Measurements from ENCODE around the gene ABCB8. TPM values are rescaled to one million over a fixed set of nuclear protein-coding genes. Genes with fewer than 3 reads are reported as not detected.

The ABCB8 gene
- total and polyA plus RNA-seq, 5 donors from 2014 or later: 16.9 to 61.4 (median 19.5) TPM

- peaks cover 10% of the 10 kb centered on the region for H3K4me1 ChIP-seq (ENCODE audit: control insufficient read depth, insufficient read depth, low read length, poor library complexity, severe bottlenecking)
- H3K27me3 ChIP-seq (ENCODE audit: control insufficient read depth, insufficient read depth, low read length): no peaks in the 10 kb centered on the region
- Mint-ChIP-seq H3K9me3 (no peaks in the 10 kb centered on the region), H3K27ac (no peak overlapping the region), H3K4me3 (no peak overlapping the region), H3K36me3 (peaks cover 12% of the 10 kb centered on the region), H3K27me3 (peaks cover under 1% of the 10 kb centered on the region), H3K4me1 (peaks cover 0 to 25% (median 16%) of the 10 kb centered on the region in 4 donors)
- no peak overlapping the region for H3K4me3 ChIP-seq (ENCODE audit: low read depth, low read length)
- H3K9me3 ChIP-seq (ENCODE audit: control insufficient read depth in 2 of 2, low read length in 2 of 2): no peaks in the 10 kb centered on the region
- ATAC-seq (ENCODE audit: low read depth in 2 of 2) (no peak), DNase-seq (no peak)
- H3K36me3 ChIP-seq (ENCODE audit: control insufficient read depth, insufficient read depth, low read length): peaks cover 36% of the 10 kb centered on the region
- H3K27ac ChIP-seq (ENCODE audit: insufficient read depth, low read length, poor library complexity, severe bottlenecking): no peak overlapping the region
Observed at GRCh38 chr7:151032936-151033863, 5.0 kb downstream of the ABCB8 start.

GRCh38 chr7:151033864-151034249 lies 5.6 kb downstream of the ABCB8 start:
- Mint-ChIP-seq H3K9me3 (no peaks in the 10 kb centered on the region), H3K36me3 (peaks cover 12% of the 10 kb centered on the region), H3K27ac (no peak overlapping the region)

GRCh38 chr7:151034312-151035025 lies 6.2 kb downstream of the ABCB8 start:
- Mint-ChIP-seq H3K4me1 (peaks cover 0 to 17% (median 9%) of the 10 kb centered on the region in 4 donors), H3K27ac (no peak overlapping the region), H3K4me3 (no peak overlapping the region), H3K9me3 (no peaks in the 10 kb centered on the region), H3K36me3 (peaks cover 12% of the 10 kb centered on the region), H3K27me3 (no peaks in the 10 kb centered on the region)
- Histone ChIP-seq H3K36me3 (ENCODE audit: control insufficient read depth, insufficient read depth, low read length) (peaks cover 36% of the 10 kb centered on the region), H3K9me3 (ENCODE audit: control insufficient read depth in 2 of 2, low read length in 2 of 2) (no peaks in the 10 kb centered on the region), H3K27me3 (ENCODE audit: control insufficient read depth, insufficient read depth, low read length) (no peaks in the 10 kb centered on the region), H3K27ac (ENCODE audit: insufficient read depth, low read length, poor library complexity, severe bottlenecking) (no peak overlapping the region), H3K4me3 (ENCODE audit: low read depth, low read length) (no peak overlapping the region), H3K4me1 (ENCODE audit: control insufficient read depth, insufficient read depth, low read length, poor library complexity, severe bottlenecking) (peaks cover under 1% of the 10 kb centered on the region)
- ATAC-seq (ENCODE audit: low read depth in 2 of 2) (no peak), DNase-seq (no peak)

More at GRCh38 chr7:151033864-151034249, 5.6 kb downstream of the ABCB8 start:
- DNase-seq (no peak), ATAC-seq (ENCODE audit: low read depth in 2 of 2) (no peak)
- Histone ChIP-seq H3K9me3 (ENCODE audit: control insufficient read depth in 2 of 2, low read length in 2 of 2) (no peaks in the 10 kb centered on the region), H3K4me3 (ENCODE audit: low read depth, low read length) (no peak overlapping the region), H3K4me1 (ENCODE audit: control insufficient read depth, insufficient read depth, low read length, poor library complexity, severe bottlenecking) (peaks cover 6% of the 10 kb centered on the region), H3K36me3 (ENCODE audit: control insufficient read depth, insufficient read depth, low read length) (peaks cover 36% of the 10 kb centered on the region), H3K27me3 (ENCODE audit: control insufficient read depth, insufficient read depth, low read length) (no peaks in the 10 kb centered on the region), H3K27ac (ENCODE audit: insufficient read depth, low read length, poor library complexity, severe bottlenecking) (no peak overlapping the region)
- H3K4me3 Mint-ChIP-seq: no peak overlapping the region
- no peaks in the 10 kb centered on the region for H3K27me3 Mint-ChIP-seq
- peaks cover 0 to 19% (median 11%) of the 10 kb centered on the region in 4 donors for H3K4me1 Mint-ChIP-seq

- H3K9me3 Mint-ChIP-seq: no peaks in the 10 kb centered on the region
- no peak for DNase-seq
- Histone ChIP-seq H3K4me3 (ENCODE audit: low read depth, low read length) (no peak overlapping the region), H3K9me3 (ENCODE audit: control insufficient read depth in 2 of 2, low read length in 2 of 2) (no peaks in the 10 kb centered on the region), H3K4me1 (ENCODE audit: control insufficient read depth, insufficient read depth, low read length, poor library complexity, severe bottlenecking) (no peaks in the 10 kb centered on the region), H3K27me3 (ENCODE audit: control insufficient read depth, insufficient read depth, low read length) (no peaks in the 10 kb centered on the region), H3K36me3 (ENCODE audit: control insufficient read depth, insufficient read depth, low read length) (peaks cover 36% of the 10 kb centered on the region), H3K27ac (ENCODE audit: insufficient read depth, low read length, poor library complexity, severe bottlenecking) (no peak overlapping the region)
- H3K36me3 Mint-ChIP-seq: peaks cover 12% of the 10 kb centered on the region
- peaks cover 0 to 17% (median 5%) of the 10 kb centered on the region in 4 donors for H3K4me1 Mint-ChIP-seq
- ATAC-seq (ENCODE audit: low read depth in 2 of 2): no peak
- H3K27me3 Mint-ChIP-seq: no peaks in the 10 kb centered on the region
- no peak overlapping the region for H3K27ac Mint-ChIP-seq
- H3K4me3 Mint-ChIP-seq: no peak overlapping the region
Observed at GRCh38 chr7:151035026-151035717, 6.9 kb downstream of the ABCB8 start.

- peaks cover 12% of the 10 kb centered on the region for H3K36me3 Mint-ChIP-seq
- no peaks in the 10 kb centered on the region for H3K9me3 Mint-ChIP-seq
- no peak overlapping the region for H3K27ac Mint-ChIP-seq
- H3K4me3 ChIP-seq (ENCODE audit: low read depth, low read length): no peak overlapping the region
- no peak for DNase-seq
- H3K9me3 ChIP-seq (ENCODE audit: control insufficient read depth in 2 of 2, low read length in 2 of 2): no peaks in the 10 kb centered on the region
- H3K27me3 ChIP-seq (ENCODE audit: control insufficient read depth, insufficient read depth, low read length): no peaks in the 10 kb centered on the region
- no peaks in the 10 kb centered on the region for H3K4me1 ChIP-seq (ENCODE audit: control insufficient read depth, insufficient read depth, low read length, poor library complexity, severe bottlenecking)
- H3K4me3 Mint-ChIP-seq: no peak overlapping the region
- peaks cover 0 to 17% (median 4%) of the 10 kb centered on the region in 4 donors for H3K4me1 Mint-ChIP-seq
- H3K27ac ChIP-seq (ENCODE audit: insufficient read depth, low read length, poor library complexity, severe bottlenecking): no peak overlapping the region
- H3K36me3 ChIP-seq (ENCODE audit: control insufficient read depth, insufficient read depth, low read length): peaks cover 36% of the 10 kb centered on the region
- no peak for ATAC-seq (ENCODE audit: low read depth in 2 of 2)
- no peaks in the 10 kb centered on the region for H3K27me3 Mint-ChIP-seq
Observed at GRCh38 chr7:151035902-151036301, 7.7 kb downstream of the ABCB8 start.

GRCh38 chr7:151038951-151039849 lies 10.9 kb downstream of the ABCB8 start:
- Histone ChIP-seq H3K4me3 (ENCODE audit: low read depth, low read length) (no peak overlapping the region), H3K27ac (ENCODE audit: insufficient read depth, low read length, poor library complexity, severe bottlenecking) (no peak overlapping the region)
- no peak overlapping the region for H3K4me3 Mint-ChIP-seq

More at GRCh38 chr7:151038951-151039849, 10.9 kb downstream of the ABCB8 start:
- H3K36me3 Mint-ChIP-seq: peaks cover 6% of the 10 kb centered on the region
- H3K27ac Mint-ChIP-seq: peak overlapping the region in 1 of 3 donors; percentile 15
- H3K4me1 ChIP-seq (ENCODE audit: control insufficient read depth, insufficient read depth, low read length, poor library complexity, severe bottlenecking): no peaks in the 10 kb centered on the region
- H3K4me1 Mint-ChIP-seq: peaks cover 0 to 8% (median 0%) of the 10 kb centered on the region in 4 donors
- DNase-seq (peak in 2 of 3 donors; percentile 15 to 42), ATAC-seq (ENCODE audit: low read depth in 2 of 2) (peak; percentile 47 to 53)
- H3K27me3 ChIP-seq (ENCODE audit: control insufficient read depth, insufficient read depth, low read length): no peaks in the 10 kb centered on the region
- peaks cover 30% of the 10 kb centered on the region for H3K36me3 ChIP-seq (ENCODE audit: control insufficient read depth, insufficient read depth, low read length)
- no peaks in the 10 kb centered on the region for H3K9me3 Mint-ChIP-seq
- no peaks in the 10 kb centered on the region for H3K27me3 Mint-ChIP-seq
- no peaks in the 10 kb centered on the region for H3K9me3 ChIP-seq (ENCODE audit: control insufficient read depth in 2 of 2, low read length in 2 of 2)

All from CD4-positive, CD25-positive, alpha-beta regulatory T cell (primary cell).